ENCODE results near the gene LORICRIN.

LORICRIN gene

GRCh38 chr1:153231363-153231762, 28.1 kb upstream of the LORICRIN start:
- no peak for FAIRE-seq
- DNase-seq (ENCODE audit: insufficient read length) = no peak
- TF ChIP-seq POLR2AphosphoS5 (IDR thresholded peaks at IDR 0.05; ENCODE audit: low read depth, low read length) (no peak), TAF1 (IDR thresholded peaks at IDR 0.05; ENCODE audit: borderline replicate concordance, low read depth, low read length) (no peak), POLR2A (IDR thresholded peaks at IDR 0.05; ENCODE audit: low read depth, low read length) (no peak)

GRCh38 chr1:153231785-153232184, 27.7 kb upstream of the LORICRIN start:
- FAIRE-seq = no peak

GRCh38 chr1:153232553-153232952, 26.9 kb upstream of the LORICRIN start:
- TF ChIP-seq POLR2A (IDR thresholded peaks at IDR 0.05; ENCODE audit: low read depth, low read length) = no peak
- TF ChIP-seq TAF1 (IDR thresholded peaks at IDR 0.05; ENCODE audit: borderline replicate concordance, low read depth, low read length) = no peak
- TF ChIP-seq POLR2AphosphoS5 (IDR thresholded peaks at IDR 0.05; ENCODE audit: low read depth, low read length) = no peak
- FAIRE-seq (no peak), DNase-seq (ENCODE audit: insufficient read length) (no peak)

More at GRCh38 chr1:153231785-153232184, 27.7 kb upstream of the LORICRIN start:
- no peak for DNase-seq (ENCODE audit: insufficient read length)
- TF ChIP-seq TAF1 (IDR thresholded peaks at IDR 0.05; ENCODE audit: borderline replicate concordance, low read depth, low read length) (no peak), POLR2A (IDR thresholded peaks at IDR 0.05; ENCODE audit: low read depth, low read length) (no peak), POLR2AphosphoS5 (IDR thresholded peaks at IDR 0.05; ENCODE audit: low read depth, low read length) (no peak)

GRCh38 chr1:153233448-153233847, 26.0 kb upstream of the LORICRIN start:
- no peak for TF ChIP-seq POLR2AphosphoS5 (IDR thresholded peaks at IDR 0.05; ENCODE audit: low read depth, low read length)
- TF ChIP-seq POLR2A (IDR thresholded peaks at IDR 0.05; ENCODE audit: low read depth, low read length) = no peak
- TF ChIP-seq TAF1 (IDR thresholded peaks at IDR 0.05; ENCODE audit: borderline replicate concordance, low read depth, low read length) = no peak

GRCh38 chr1:153238527-153238926, 21.0 kb upstream of the LORICRIN start:
- TF ChIP-seq TAF1 (IDR thresholded peaks at IDR 0.05; ENCODE audit: borderline replicate concordance, low read depth, low read length) (no peak), POLR2AphosphoS5 (IDR thresholded peaks at IDR 0.05; ENCODE audit: low read depth, low read length) (no peak), POLR2A (IDR thresholded peaks at IDR 0.05; ENCODE audit: low read depth, low read length) (no peak)
- DNase-seq (ENCODE audit: insufficient read length) = no peak

More at GRCh38 chr1:153233448-153233847, 26.0 kb upstream of the LORICRIN start:
- FAIRE-seq (no peak), DNase-seq (ENCODE audit: insufficient read length) (no peak)

GRCh38 chr1:153242160-153242559, 17.3 kb upstream of the LORICRIN start:
- TF ChIP-seq TAF1 (IDR thresholded peaks at IDR 0.05; ENCODE audit: borderline replicate concordance, low read depth, low read length) (no peak), POLR2AphosphoS5 (IDR thresholded peaks at IDR 0.05; ENCODE audit: low read depth, low read length) (no peak), POLR2A (IDR thresholded peaks at IDR 0.05; ENCODE audit: low read depth, low read length) (no peak)
- FAIRE-seq (no peak), DNase-seq (ENCODE audit: insufficient read length) (no peak)

More at GRCh38 chr1:153238527-153238926, 21.0 kb upstream of the LORICRIN start:
- FAIRE-seq = no peak

- TF ChIP-seq POLR2AphosphoS5 (IDR thresholded peaks at IDR 0.05; ENCODE audit: low read depth, low read length) (no peak), POLR2A (IDR thresholded peaks at IDR 0.05; ENCODE audit: low read depth, low read length) (no peak), TAF1 (IDR thresholded peaks at IDR 0.05; ENCODE audit: borderline replicate concordance, low read depth, low read length) (no peak)
- no peak for DNase-seq (ENCODE audit: insufficient read length)
Measured at GRCh38 chr1:153245466-153245865, 14.0 kb upstream of the LORICRIN start.

GRCh38 chr1:153246018-153246417, 13.5 kb upstream of the LORICRIN start:
- DNase-seq (ENCODE audit: insufficient read length) (no peak), FAIRE-seq (no peak)
- TF ChIP-seq POLR2A (IDR thresholded peaks at IDR 0.05; ENCODE audit: low read depth, low read length) (no peak), POLR2AphosphoS5 (IDR thresholded peaks at IDR 0.05; ENCODE audit: low read depth, low read length) (no peak), TAF1 (IDR thresholded peaks at IDR 0.05; ENCODE audit: borderline replicate concordance, low read depth, low read length) (no peak)

More at GRCh38 chr1:153245466-153245865, 14.0 kb upstream of the LORICRIN start:
- FAIRE-seq = no peak

GRCh38 chr1:153246825-153247224, 12.7 kb upstream of the LORICRIN start:
- FAIRE-seq (no peak), DNase-seq (ENCODE audit: insufficient read length) (no peak)

GRCh38 chr1:153248176-153248879, 11.2 kb upstream of the LORICRIN start:
- FAIRE-seq = no peak
- DNase-seq (ENCODE audit: insufficient read length) = no peak
- TF ChIP-seq POLR2AphosphoS5 (IDR thresholded peaks at IDR 0.05; ENCODE audit: low read depth, low read length) (no peak), POLR2A (IDR thresholded peaks at IDR 0.05; ENCODE audit: low read depth, low read length) (no peak), TAF1 (IDR thresholded peaks at IDR 0.05; ENCODE audit: borderline replicate concordance, low read depth, low read length) (no peak)

More at GRCh38 chr1:153246825-153247224, 12.7 kb upstream of the LORICRIN start:
- TF ChIP-seq POLR2A (IDR thresholded peaks at IDR 0.05; ENCODE audit: low read depth, low read length) (no peak), TAF1 (IDR thresholded peaks at IDR 0.05; ENCODE audit: borderline replicate concordance, low read depth, low read length) (no peak), POLR2AphosphoS5 (IDR thresholded peaks at IDR 0.05; ENCODE audit: low read depth, low read length) (no peak)

GRCh38 chr1:153250166-153250565, 9.3 kb upstream of the LORICRIN start:
- DNase-seq (ENCODE audit: insufficient read length) (no peak), FAIRE-seq (no peak)
- no peak for TF ChIP-seq TAF1 (IDR thresholded peaks at IDR 0.05; ENCODE audit: borderline replicate concordance, low read depth, low read length)
- TF ChIP-seq POLR2AphosphoS5 (IDR thresholded peaks at IDR 0.05; ENCODE audit: low read depth, low read length) = no peak
- no peak for TF ChIP-seq POLR2A (IDR thresholded peaks at IDR 0.05; ENCODE audit: low read depth, low read length)

- FAIRE-seq (no peak), DNase-seq (ENCODE audit: insufficient read length) (no peak)
- TF ChIP-seq POLR2AphosphoS5 (IDR thresholded peaks at IDR 0.05; ENCODE audit: low read depth, low read length) (no peak), POLR2A (IDR thresholded peaks at IDR 0.05; ENCODE audit: low read depth, low read length) (no peak), TAF1 (IDR thresholded peaks at IDR 0.05; ENCODE audit: borderline replicate concordance, low read depth, low read length) (no peak)
Measured at GRCh38 chr1:153251087-153251486, 8.4 kb upstream of the LORICRIN start.
